Activated effector memory CD4-positive, alpha-beta T cell treated with anti-CD3 and anti-CD28 coated beads, Interleukin-2, amount 50 U/mL, for 16 hours (primary cell): Measurements from ENCODE around the gene TMCC2.
A peak's percentile ranks its signal among the peaks of the same experiment; 100 is the strongest.
"Not testable (repeated sequence)": the region's sequence is repeated elsewhere in the genome, so short reads cannot be mapped to it uniquely, and the experiment has no call there.

Experiments used
- DNase-seq: peaks from one replicate; pipeline ENCODE4 v3.0.0-alpha.2; 2020

TMCC2 gene

GRCh38 chr1:205262731-205263171 lies 35.0 kb downstream of the TMCC2 start:
- no peak for DNase-seq

DNA sequence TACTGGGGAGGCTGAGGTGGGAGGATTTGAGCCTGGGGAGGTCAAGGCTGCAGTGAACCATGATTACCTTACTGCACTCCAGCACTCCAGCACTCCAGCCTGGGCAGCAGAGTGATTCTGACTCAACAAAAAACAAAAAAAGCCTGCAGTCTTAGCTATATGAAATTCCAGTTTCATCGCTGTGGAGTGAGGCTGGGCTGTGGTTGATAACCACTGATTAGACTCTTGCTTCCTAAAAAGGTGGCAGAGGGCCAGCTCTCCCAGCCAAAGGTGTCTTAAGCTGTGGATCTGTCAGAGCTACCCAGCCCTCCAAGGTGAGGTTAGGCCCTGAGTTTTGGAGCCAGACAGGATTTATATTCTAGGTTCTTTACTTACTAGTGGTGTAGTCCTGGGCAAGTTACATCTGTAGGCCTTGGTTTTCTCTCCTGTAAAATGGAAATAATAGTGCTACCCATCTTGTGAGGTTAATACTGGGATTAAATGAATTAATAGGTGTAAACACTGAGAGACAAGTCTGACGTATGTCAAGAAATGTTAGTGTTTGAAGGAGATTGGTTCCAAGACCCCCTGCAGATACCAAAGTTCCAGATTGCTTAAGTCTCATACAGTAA lies 35.9 kb downstream of the TMCC2 start:
- DNase-seq, result no peak

DNA sequence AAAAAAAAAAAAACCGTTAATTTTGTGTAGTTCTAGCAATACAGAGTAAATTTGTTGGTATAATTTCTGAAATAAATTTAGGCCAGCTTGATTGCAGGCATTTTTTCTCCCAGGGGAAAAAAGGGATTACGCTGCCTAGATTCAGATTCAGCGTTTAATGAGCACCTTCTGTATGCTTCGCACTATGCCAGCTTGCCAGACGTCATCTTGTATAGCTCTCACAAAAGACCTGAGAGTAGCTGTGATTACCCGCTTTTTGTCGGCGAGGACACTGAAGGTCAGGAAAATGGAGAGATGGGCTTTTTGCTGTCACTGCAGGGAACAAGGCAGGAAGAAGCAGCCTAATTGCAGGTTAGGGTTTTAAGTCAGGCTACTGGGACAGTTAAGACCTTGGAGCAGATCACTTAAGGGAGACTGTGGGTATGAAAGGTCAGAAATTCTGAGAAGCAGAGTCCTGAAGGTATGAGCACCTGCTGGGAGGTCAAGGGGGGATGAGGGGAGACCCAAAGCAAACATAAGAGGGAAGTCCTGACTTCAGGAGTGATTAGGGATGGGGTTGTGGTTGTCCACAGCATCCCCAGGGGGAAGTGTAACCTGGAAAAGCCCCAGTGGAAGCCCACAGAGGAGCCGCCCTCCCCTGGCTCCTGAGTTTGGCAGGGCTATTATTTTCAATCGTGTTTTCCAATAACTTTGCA lies 39.0 kb downstream of the TMCC2 start:
- no peak for DNase-seq

- no peak for DNase-seq
Observed at GRCh38 chr1:205267306-205267902, 39.7 kb downstream of the TMCC2 start.

DNA sequence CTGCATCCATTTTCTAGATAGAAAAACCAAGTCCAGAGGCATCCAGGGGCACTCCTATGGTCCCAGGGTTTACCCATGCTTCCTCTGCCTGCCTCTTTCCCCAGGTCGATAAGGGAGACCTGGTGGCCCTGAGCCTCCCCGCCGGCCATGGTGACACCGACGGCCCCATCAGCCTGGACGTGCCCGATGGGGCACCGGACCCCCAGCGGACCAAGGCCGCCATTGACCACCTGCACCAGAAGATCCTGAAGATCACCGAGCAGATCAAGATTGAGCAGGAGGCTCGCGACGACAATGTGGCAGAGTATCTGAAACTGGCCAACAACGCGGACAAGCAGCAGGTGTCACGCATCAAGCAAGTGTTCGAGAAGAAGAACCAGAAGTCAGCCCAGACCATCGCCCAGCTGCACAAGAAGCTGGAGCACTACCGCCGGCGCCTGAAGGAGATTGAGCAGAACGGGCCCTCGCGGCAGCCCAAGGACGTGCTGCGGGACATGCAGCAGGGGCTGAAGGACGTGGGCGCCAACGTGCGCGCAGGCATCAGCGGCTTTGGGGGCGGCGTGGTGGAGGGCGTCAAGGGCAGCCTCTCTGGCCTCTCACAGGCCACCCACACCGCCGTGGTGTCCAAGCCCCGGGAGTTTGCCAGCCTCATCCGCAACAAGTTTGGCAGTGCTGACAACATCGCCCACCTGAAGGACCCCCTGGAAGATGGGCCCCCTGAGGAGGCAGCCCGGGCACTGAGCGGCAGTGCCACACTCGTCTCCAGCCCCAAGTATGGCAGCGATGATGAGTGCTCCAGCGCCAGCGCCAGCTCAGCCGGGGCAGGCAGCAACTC lies 41.3 kb downstream of the TMCC2 start:
- DNase-seq, result no peak

GRCh38 chr1:205269711-205270110 lies 42.0 kb downstream of the TMCC2 start:
- DNase-seq, result no peak

GRCh38 chr1:205270271-205270670 lies 42.5 kb downstream of the TMCC2 start:
- DNase-seq, result no peak

DNA sequence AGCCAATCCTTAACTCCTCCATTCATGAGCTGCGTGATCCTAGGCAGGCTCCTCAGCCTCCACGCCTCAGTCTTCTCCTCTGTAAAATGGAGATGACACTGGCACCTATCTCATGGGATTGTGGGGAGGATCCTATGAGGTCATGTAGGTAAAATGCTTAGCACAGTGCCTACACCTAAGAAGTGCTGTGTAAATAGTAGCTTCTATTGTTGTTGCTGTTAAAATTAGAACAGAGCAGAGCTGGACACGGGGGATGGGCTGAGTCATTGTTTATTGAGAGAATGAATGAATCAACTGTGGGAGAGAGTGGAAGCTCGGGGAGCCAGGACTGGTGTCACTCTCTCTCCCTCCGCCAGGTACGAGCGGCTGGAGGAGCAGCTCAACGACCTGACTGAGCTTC lies 43.0 kb downstream of the TMCC2 start:
- DNase-seq, result no peak

DNA sequence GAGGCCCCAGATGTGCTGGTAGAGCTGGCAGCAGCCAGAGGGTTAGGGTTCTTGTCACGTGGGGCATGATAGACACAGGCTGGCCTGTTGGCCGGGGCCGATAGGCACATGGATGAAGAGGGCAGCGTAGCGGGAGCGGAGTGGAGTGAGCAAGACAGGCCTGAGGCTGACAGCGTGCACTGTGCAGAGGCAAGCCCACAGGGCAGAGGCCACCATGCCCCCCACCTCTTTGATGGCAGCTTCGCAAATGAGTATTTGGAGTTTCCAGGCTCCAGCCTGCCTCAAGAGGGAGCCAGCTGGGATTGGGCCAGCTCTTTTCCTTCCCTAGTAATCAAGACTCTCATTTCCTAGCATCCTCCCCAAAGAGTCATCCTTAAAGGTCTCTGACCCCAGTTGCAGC lies 43.5 kb downstream of the TMCC2 start:
- DNase-seq, result no peak

DNA sequence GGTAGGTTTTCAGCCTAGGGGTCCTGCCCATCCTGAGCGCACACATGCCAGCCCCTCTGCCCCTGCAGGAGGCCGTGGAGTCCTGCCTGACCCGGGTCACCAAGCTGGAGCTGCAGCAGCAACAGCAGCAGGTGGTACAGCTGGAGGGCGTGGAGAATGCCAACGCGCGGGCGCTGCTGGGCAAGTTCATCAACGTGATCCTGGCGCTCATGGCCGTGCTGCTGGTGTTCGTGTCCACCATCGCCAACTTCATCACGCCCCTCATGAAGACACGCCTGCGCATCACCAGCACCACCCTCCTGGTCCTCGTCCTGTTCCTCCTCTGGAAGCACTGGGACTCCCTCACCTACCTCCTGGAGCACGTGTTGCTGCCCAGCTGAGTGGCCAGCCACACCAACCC lies 44.0 kb downstream of the TMCC2 start:
- DNase-seq, result no peak

- no peak for DNase-seq
Observed at GRCh38 chr1:205272536-205272935, 44.8 kb downstream of the TMCC2 start.

GRCh38 chr1:205273551-205273982 lies 45.8 kb downstream of the TMCC2 start:
- DNase-seq, result peak; percentile 93

GRCh38 chr1:205274041-205274691 lies 46.4 kb downstream of the TMCC2 start:
- DNase-seq, result no peak

DNA sequence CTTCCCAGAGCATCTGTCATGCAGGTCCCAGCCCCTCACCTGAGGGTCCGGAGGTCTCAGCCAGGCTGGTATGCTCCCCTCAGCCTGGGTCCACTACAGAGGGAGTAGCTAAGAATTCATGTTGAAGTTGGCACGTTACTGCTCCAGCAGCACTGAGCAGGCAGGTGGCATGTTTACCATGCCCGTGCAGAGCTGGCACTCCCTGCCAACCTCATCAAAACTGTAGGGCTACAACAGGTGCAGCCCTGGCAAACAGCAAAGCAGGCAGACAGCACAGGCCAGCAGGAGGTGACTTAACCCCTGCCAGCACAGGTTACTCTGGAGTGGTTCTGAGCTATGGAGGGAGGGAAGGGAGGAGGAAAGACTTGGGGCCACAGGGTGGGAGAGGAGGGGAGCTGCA lies 47.4 kb downstream of the TMCC2 start:
- DNase-seq, result no peak

GRCh38 chr1:205275916-205276688 lies 48.4 kb downstream of the TMCC2 start:
- DNase-seq, result no peak

- no peak for DNase-seq
Observed at GRCh38 chr1:205276689-205277065, 48.9 kb downstream of the TMCC2 start.

GRCh38 chr1:205279986-205280385 lies 52.2 kb downstream of the TMCC2 start:
- no peak for DNase-seq

DNA sequence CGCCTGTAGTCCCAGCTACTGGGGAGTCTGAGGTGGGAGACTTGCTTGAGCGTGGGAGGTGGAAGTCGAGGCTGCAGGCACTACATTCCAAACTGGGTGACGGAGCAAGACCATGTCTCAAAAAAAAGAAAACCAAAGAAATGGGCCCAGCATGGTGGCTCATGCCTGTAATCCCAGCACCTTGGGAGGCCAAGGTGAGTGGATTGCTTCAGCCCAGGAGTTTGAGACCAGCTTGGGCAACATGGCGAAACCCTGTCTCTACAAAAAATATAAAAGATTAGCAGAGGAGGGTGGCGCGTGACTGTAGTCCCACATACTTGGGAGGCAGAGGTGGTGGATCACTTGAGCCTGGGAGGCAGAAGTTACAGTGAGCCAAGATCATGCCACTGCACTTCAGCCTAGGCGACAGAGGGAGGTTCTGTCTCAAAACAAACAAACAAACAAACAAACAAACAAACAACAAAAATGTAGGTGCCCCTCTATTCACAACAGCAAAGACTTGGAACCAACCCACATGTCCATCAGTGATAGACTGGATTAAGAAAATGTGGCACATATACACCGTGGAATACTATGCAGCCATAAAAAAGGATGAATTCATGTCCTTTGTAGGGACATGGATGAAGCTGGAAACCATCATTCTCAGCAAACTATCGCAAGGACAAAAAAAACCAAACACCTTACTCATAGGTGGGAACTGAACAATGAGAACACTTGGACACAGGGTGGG lies 53.1 kb downstream of the TMCC2 start:
- DNase-seq, result not testable (repeated sequence)

DNA sequence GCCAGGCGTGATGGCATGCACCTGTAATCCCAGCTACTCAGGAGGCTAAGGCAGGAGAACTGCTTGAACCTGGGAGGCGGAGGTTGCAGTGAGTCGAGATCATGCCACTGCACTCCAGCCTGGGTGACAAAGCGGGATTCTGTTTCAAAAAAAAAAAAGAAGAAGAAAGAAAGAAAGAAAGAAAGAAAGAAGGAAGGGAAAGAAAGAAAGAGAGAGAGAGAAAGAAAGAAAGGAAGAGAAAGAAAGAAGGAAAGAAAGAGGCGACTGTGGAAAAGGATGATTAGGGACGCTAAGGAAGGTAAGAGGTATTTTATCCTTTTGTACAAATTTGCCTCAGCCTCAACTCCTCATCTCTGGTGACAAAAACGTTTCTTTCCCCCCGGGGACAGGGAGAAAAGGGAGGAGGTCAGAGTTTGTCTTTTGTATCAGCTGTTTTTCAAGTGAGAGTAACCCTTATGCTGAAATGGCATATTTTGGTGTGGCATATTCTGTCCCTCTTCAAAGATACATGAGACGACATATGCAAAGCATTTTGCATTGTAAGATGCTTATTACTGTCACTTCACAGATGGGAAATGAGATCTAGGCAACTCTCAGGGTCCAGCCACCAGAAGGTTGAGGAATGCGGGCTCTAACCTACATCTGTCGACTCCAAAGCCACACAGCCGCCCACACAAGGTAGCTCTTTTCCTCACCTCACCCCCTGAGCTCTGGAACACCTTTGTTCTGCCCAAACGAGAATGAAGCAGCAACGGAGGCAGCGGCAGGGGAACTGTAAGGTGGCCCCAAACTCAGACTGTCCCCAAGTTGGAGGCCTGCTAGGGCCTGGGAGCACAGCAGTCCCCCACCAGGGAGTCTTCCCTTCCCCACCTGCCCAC lies 55.8 kb downstream of the TMCC2 start:
- no peak for DNase-seq

DNA sequence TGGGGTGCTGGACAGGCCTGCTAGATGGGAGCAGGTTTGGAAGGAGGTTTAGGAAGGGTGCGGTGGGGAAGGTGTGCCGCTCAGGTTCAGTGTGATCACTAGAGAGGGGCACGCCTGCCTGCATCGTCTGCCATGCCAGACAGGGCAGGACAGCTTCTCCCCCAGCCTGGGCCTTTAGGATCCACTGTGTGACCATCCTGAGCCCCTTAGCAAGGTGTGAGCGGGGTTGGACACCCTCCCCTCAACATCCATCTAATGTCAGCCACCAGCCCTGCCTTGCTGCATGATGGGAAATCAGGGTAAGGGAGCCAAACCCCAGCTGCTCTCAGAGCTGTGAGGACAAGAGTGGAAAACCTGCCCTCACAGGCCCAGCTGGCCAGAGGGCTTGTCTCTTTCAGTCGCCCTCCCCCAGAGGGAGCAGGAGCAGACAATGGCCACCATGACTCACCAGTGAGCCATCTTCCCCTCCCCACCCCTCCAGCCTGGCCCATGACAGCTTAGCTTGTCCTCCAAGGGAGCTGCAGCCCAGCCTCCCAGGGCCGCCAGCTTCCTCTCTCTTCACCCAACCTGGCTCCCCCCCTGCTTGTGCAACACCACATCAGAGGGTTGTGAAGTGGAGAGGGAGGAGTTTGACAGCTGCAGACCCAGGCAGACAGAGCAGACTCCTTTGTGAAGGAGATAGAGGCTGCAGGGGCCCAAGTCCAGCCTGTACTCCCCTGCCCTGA lies 56.8 kb downstream of the TMCC2 start:
- peak; percentile 93 for DNase-seq
